NB4 (cell line): ENCODE measurements around the gene PDIA4.

Experiments used
- CTCF ChIP-seq: IDR thresholded peaks from one replicate; pipeline ENCODE4 v1.5.1; 2012; ENCODE audit warnings: low read depth, low read length
- MAX ChIP-seq: IDR thresholded peaks from 2 replicates; pipeline ENCODE4 v1.6.1; 2011; ENCODE audit warnings: low read depth, low read length
- MYC ChIP-seq: IDR thresholded peaks from 2 replicates; pipeline ENCODE4 v1.6.1; 2011; ENCODE audit warnings: low read depth, low read length
- POLR2A ChIP-seq: IDR thresholded peaks from 2 replicates; pipeline ENCODE4 v1.6.1; 2011; ENCODE audit warnings: mild to moderate bottlenecking; ENCODE audit not compliant: insufficient read length; ENCODE audit errors: extremely low read depth

- TF ChIP-seq CTCF (no peak), MAX (no peak), POLR2A (no peak), MYC (no peak)
Measured at GRCh38 chr7:149003018-149003417, 25.3 kb downstream of the PDIA4 start.
